Lung (tissue), 12 donors: ENCODE measurements around the gene ZNF532. TPM values are rescaled to one million over a fixed set of nuclear protein-coding genes. Genes with fewer than 3 reads are reported as not detected.
"Not testable (repeated sequence)": the region's sequence is repeated elsewhere in the genome, so short reads cannot be mapped to it uniquely, and the experiment has no call there.

ENCODE experiments used
- ATAC-seq: fragments of 200-7000 bp; cut with Tn5 transposase; one replicate; pipeline ENCODE4 v1.9.1; 2020; ENCODE audit warnings: moderate number of reproducible peaks; ENCODE audit not compliant: insufficient read depth, low FRiP score
- DNase-seq, 3 donors: peaks; one replicate each; pipeline ENCODE4 v3.0.0-alpha.2; 2013 to 2017
- H3K27ac ChIP-seq, 2 donors: one replicate each; pipeline ENCODE4 v1.5.1; 2013; ENCODE audit warnings: mild to moderate bottlenecking in 2 of 2, moderate library complexity in 2 of 2, control low read depth in 1 of 2, inconsistent platforms in 1 of 2, low read depth in 1 of 2, low read length in 1 of 2
- H3K27me3 ChIP-seq, 3 donors: one replicate each; pipeline ENCODE4 v1.5.1; 2013; ENCODE audit warnings: low read length in 2 of 3; ENCODE audit not compliant: control insufficient read depth in 3 of 3, insufficient read depth in 3 of 3
- H3K36me3 ChIP-seq, 4 donors: one replicate each; pipeline ENCODE4 v1.5.1; 2013; ENCODE audit warnings: low read length in 4 of 4, mild to moderate bottlenecking in 1 of 4, moderate library complexity in 1 of 4; ENCODE audit not compliant: control insufficient read depth in 4 of 4, insufficient read depth in 4 of 4
- H3K4me1 ChIP-seq, 5 donors: one replicate each; pipeline ENCODE4 v1.5.1; 2013; ENCODE audit warnings: low read length in 5 of 5, mild to moderate bottlenecking in 2 of 5, moderate library complexity in 1 of 5; ENCODE audit not compliant: control insufficient read depth in 5 of 5, insufficient read depth in 5 of 5
- H3K4me3 ChIP-seq: one replicate; pipeline ENCODE4 v1.5.1; 2013; ENCODE audit warnings: mild to moderate bottlenecking, control low read depth, moderate library complexity
- H3K9ac ChIP-seq, 2 donors: one replicate each; pipeline ENCODE4 v1.5.1; 2013; ENCODE audit warnings: low read length in 2 of 2, control low read depth in 1 of 2; ENCODE audit not compliant: insufficient read depth in 1 of 2
- H3K9me3 ChIP-seq, 4 donors: one replicate each; pipeline ENCODE4 v1.5.1; 2013; ENCODE audit warnings: low read length in 3 of 4, mild to moderate bottlenecking in 1 of 4, moderate library complexity in 1 of 4; ENCODE audit not compliant: control insufficient read depth in 4 of 4, insufficient read depth in 3 of 4
- WGBS, 2 donors: extraction: QIAGEN DNeasy Blood & Tissue Kit; methylation state at CpG; one replicate each; pipeline ENCODE4 v1.1.7; 2013; 5-methylcytosine and 5-hydroxymethylcytosine counted together
- polyA plus RNA-seq, 2 donors: library from polyadenylated mRNA; stranded (reverse); fragments of 200-250 nt; gene quantifications; one replicate each; pipeline ENCODE4 v1.2.1, GENCODE V29; 2013
- total RNA-seq, 2 donors: library from RNA; depleted of rRNA in 1 of 2; stranded (reverse); fragments of >200 nt in 1 of 2; gene quantifications; one replicate each; pipeline ENCODE4 v1.2.1, GENCODE V29; 2014 to 2021
- TF ChIP-seq, protein P1 (sequence below): IDR thresholded peaks from 2 replicates; pipeline ENCODE4 v1.5.1; 2012; ENCODE audit warnings: mild to moderate bottlenecking; ENCODE audit errors: control extremely low read depth, extremely low read depth
- donor health status: control.
- donor health status: control.
- donor health status: Bipolar disorder and iron deficiency.
- donor health status: healthy.
- donor health status: DM: yes; HTN: yes; CAD: no.

The ZNF532 gene
- total and polyA plus RNA-seq, 4 donors: 12.3 to 128 (median 38.6) TPM

DNA sequence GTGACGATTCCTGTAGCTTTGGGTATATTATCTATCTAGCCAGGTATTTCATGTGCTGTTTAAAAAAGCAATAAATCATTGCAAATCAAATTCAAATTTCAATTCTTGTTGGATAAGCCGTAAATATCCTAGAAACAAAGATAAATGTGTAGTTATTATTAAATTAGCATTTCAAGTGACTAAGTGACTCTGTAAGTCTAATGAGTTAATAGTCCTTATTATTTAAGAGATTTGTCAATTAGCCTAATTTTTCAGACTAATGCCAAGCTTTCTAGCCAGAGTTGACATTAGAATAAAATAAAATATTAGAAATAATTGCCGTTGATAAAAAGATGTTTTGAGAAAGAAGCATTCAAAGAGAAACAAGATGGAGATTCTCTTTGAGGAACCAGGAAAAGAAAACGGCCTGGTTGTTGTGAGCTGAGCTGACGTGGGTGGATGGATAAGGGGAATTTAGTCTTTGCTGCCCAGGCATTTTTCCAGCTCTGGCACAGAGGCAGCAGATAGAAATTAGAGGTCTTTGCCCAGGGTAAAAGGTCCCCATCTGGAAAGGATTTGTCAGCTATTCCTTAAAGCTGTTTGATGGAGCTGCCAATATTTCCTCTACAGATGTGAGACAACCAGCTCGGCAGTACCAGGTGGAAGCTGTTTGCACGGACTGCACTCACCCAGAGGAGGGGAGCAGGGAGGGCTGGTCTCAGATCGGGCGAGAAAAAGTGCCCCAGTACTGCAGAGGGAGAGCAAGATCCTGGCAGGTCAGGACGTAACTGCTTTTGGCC lies 157.7 kb downstream of the ZNF532 start:
- no peak for ATAC-seq

DNA sequence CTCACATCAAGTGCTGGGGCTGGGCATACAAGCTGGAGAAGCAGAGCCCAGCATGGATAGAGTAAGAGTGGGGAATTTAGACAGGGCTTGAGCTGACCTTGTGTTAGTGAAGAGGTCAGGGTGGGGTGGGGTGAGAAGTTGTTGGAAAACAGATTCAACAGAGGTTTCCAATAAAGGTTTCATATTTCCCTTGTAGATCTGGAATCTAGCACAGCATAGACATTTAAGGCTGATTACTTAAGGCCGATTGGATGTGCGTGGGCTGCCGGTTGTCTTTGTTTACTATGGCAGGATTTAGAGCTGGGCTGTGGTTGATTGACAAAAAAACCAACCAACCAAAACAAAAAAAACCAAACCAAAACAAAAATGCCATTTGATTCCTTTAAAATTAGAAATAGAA lies 160.2 kb downstream of the ZNF532 start:
- DNase-seq (peak in 1 of 3 donors; percentile 61), ATAC-seq (no peak)
- no peaks in the 10 kb centered on the region for H3K27me3 ChIP-seq
- peaks cover 0 to 13% (median 3%) of the 10 kb centered on the region in 5 donors for H3K4me1 ChIP-seq
- no peak overlapping the region for H3K4me3 ChIP-seq
- no peaks in the 10 kb centered on the region for H3K36me3 ChIP-seq
- WGBS, 2 donors: 54 to 85% methylated on average over 3 of the region's 3 CpGs
- H3K9me3 ChIP-seq: no peaks in the 10 kb centered on the region
- TF ChIP-seq, protein P1, sequence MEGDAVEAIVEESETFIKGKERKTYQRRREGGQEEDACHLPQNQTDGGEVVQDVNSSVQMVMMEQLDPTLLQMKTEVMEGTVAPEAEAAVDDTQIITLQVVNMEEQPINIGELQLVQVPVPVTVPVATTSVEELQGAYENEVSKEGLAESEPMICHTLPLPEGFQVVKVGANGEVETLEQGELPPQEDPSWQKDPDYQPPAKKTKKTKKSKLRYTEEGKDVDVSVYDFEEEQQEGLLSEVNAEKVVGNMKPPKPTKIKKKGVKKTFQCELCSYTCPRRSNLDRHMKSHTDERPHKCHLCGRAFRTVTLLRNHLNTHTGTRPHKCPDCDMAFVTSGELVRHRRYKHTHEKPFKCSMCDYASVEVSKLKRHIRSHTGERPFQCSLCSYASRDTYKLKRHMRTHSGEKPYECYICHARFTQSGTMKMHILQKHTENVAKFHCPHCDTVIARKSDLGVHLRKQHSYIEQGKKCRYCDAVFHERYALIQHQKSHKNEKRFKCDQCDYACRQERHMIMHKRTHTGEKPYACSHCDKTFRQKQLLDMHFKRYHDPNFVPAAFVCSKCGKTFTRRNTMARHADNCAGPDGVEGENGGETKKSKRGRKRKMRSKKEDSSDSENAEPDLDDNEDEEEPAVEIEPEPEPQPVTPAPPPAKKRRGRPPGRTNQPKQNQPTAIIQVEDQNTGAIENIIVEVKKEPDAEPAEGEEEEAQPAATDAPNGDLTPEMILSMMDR: no peak
- H3K9ac ChIP-seq: no peak overlapping the region
- H3K27ac ChIP-seq: peak overlapping the region in 1 of 2 donors; percentile 59

More for the DNA sequence above, 157.7 kb downstream of the ZNF532 start:
- H3K36me3 ChIP-seq: no peaks in the 10 kb centered on the region
- H3K4me1 ChIP-seq: peaks cover 0 to 10% (median 0%) of the 10 kb centered on the region in 5 donors
- peak; percentile 21 to 50 (median 50) for DNase-seq
- no peaks in the 10 kb centered on the region for H3K27me3 ChIP-seq
- H3K27ac ChIP-seq: peak overlapping the region in 1 of 2 donors; percentile 64
- no peaks in the 10 kb centered on the region for H3K9me3 ChIP-seq
- H3K9ac ChIP-seq: no peak overlapping the region
- 73 to 84% methylated on average over 10 of the region's 10 CpGs for WGBS, 2 donors
- no peak overlapping the region for H3K4me3 ChIP-seq
- TF ChIP-seq, protein P1: no peak

DNA sequence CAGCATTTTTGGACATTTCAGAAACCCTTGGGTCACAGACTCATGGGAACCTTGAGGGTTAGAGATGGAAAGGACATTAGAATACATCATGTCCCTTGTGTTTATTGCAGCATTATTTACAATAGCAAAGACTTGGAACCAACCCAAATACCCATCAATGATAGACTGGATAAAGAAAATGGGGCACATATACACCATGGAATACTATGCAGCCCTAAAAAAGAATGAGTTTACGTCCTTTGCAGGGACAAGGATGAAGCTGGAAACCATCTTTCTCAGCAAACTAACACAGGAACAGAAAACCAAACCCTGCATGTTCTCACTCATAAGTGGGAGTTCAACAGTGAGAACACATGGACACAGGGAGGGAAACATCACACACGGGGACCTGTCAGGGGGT lies 160.9 kb downstream of the ZNF532 start:
- WGBS, 2 donors: 91 to 100% methylated on average over 2 of the region's 2 CpGs
- H3K9ac ChIP-seq, DNase-seq, H3K27ac ChIP-seq, H3K27me3 ChIP-seq, H3K36me3 ChIP-seq, ATAC-seq, H3K9me3 ChIP-seq, H3K4me3 ChIP-seq: not testable (repeated sequence)
- peaks cover 0 to 16% (median 3%) of the 10 kb centered on the region in 5 donors for H3K4me1 ChIP-seq

DNA sequence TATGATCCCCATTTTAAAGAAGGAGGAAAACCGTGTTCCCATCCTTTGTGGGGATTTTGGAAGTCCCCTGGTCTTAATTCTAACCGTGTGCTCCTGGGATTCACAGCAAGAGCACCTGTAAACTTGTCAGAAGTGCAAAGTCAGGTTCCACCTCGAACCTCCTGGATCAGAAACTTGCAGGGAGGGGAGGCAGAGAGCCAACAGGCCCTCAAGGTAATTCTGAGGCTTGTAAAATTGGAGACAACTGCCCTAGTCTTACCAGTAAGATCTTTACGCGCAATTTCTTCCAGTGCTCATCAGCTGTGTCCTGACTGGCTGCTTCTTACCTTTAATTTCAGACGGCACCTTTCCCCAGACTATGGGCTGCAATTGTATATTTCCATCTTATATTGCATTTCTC lies 161.7 kb downstream of the ZNF532 start:
- Histone ChIP-seq H3K27me3 (no peaks in the 10 kb centered on the region), H3K27ac (no peak overlapping the region), H3K4me1 (peaks cover 0 to 16% (median 3%) of the 10 kb centered on the region in 5 donors), H3K4me3 (no peak overlapping the region), H3K9me3 (no peaks in the 10 kb centered on the region), H3K9ac (no peak overlapping the region), H3K36me3 (no peaks in the 10 kb centered on the region)
- TF ChIP-seq, protein P1: no peak
- DNase-seq (no peak), ATAC-seq (no peak)
- WGBS, 2 donors: 88% methylated on average over 6 of the region's 6 CpGs
